ENCODE measurements around the gene GPRC5B.

Gene GPRC5B

GRCh38 chr16:19908921-19909320 is 24.3 kb upstream of the GPRC5B start:
- TF ChIP-seq CEBPB (IDR thresholded peaks at IDR 0.05) = no peak
- no peak for TF ChIP-seq TCF12 (IDR thresholded peaks at IDR 0.05; ENCODE audit: low read depth)
- no peak for TF ChIP-seq EP300 (IDR thresholded peaks at IDR 0.05; ENCODE audit: borderline replicate concordance)
- no peak for TF ChIP-seq TEAD4 (IDR thresholded peaks at IDR 0.05)
- no peak for TF ChIP-seq FOXM1 (IDR thresholded peaks at IDR 0.05; ENCODE audit: borderline replicate concordance, low read depth)
- no peak for TF ChIP-seq ZBTB7A (IDR thresholded peaks at IDR 0.05; ENCODE audit: low read depth)
- no peak for TF ChIP-seq MAX (IDR thresholded peaks at IDR 0.05)
- no peak for TF ChIP-seq NFIC (IDR thresholded peaks at IDR 0.05)
- no peak for TF ChIP-seq EGR1 (IDR thresholded peaks at IDR 0.05)
- no peak for TF ChIP-seq USF1 (IDR thresholded peaks at IDR 0.05)
- TF ChIP-seq RAD21 (IDR thresholded peaks at IDR 0.05; ENCODE audit: low read depth) = no peak
- no peak for TF ChIP-seq REST (IDR thresholded peaks at IDR 0.05; ENCODE audit: low read depth)
- no peak for TF ChIP-seq YY1 (IDR thresholded peaks at IDR 0.05; ENCODE audit: low read depth)
- TF ChIP-seq CREB1 (IDR thresholded peaks at IDR 0.05; ENCODE audit: low read depth) = no peak
- TF ChIP-seq TAF1 (IDR thresholded peaks at IDR 0.05; ENCODE audit: low read depth) = no peak

- TF ChIP-seq RAD21 (IDR thresholded peaks at IDR 0.05; ENCODE audit: low read depth) (peak; percentile 87), CEBPB (IDR thresholded peaks at IDR 0.05) (no peak), MAX (IDR thresholded peaks at IDR 0.05) (no peak), TEAD4 (IDR thresholded peaks at IDR 0.05) (no peak), YY1 (IDR thresholded peaks at IDR 0.05; ENCODE audit: low read depth) (no peak), REST (IDR thresholded peaks at IDR 0.05; ENCODE audit: low read depth) (no peak), CREB1 (IDR thresholded peaks at IDR 0.05; ENCODE audit: low read depth) (no peak)
Observed at GRCh38 chr16:19907161-19907992, 22.7 kb upstream of the GPRC5B start.

- TF ChIP-seq EGR1 (IDR thresholded peaks at IDR 0.05) (no peak), TAF1 (IDR thresholded peaks at IDR 0.05; ENCODE audit: low read depth) (no peak), REST (IDR thresholded peaks at IDR 0.05; ENCODE audit: low read depth) (no peak), EP300 (IDR thresholded peaks at IDR 0.05; ENCODE audit: borderline replicate concordance) (no peak), CEBPB (IDR thresholded peaks at IDR 0.05) (no peak), NFIC (IDR thresholded peaks at IDR 0.05) (no peak), TEAD4 (IDR thresholded peaks at IDR 0.05) (no peak)
Observed at GRCh38 chr16:19901164-19901563, 16.5 kb upstream of the GPRC5B start.

- no peak for TF ChIP-seq FOXM1 (IDR thresholded peaks at IDR 0.05; ENCODE audit: borderline replicate concordance, low read depth)
Observed at GRCh38 chr16:19899605-19899955, 14.9 kb upstream of the GPRC5B start.

- no peak for TF ChIP-seq CEBPB (IDR thresholded peaks at IDR 0.05)
- peak; percentile 68 for TF ChIP-seq RAD21 (IDR thresholded peaks at IDR 0.05; ENCODE audit: low read depth)
- TF ChIP-seq TCF12 (IDR thresholded peaks at IDR 0.05; ENCODE audit: low read depth) = no peak
- no peak for TF ChIP-seq ZBTB7A (IDR thresholded peaks at IDR 0.05; ENCODE audit: low read depth)
Observed at GRCh38 chr16:19898924-19899604, 14.4 kb upstream of the GPRC5B start.

Data from Ishikawa (cell line).